Epithelial cell of proximal tubule (primary cell): ENCODE measurements around the gene GSK3B. TPM values are rescaled to one million over a fixed set of nuclear protein-coding genes. Genes with fewer than 3 reads are reported as not detected.

Experiments
- DNase-seq: peaks from one replicate; pipeline ENCODE4 v3.0.0-alpha.2; 2011; ENCODE audit warnings: low read depth
- H3K4me3 ChIP-seq: 2 replicates; pipeline ENCODE4 v1.5.1; 2011; ENCODE audit warnings: low read depth, mild to moderate bottlenecking, low read length
- total RNA-seq: library from RNA; depleted of rRNA; stranded (reverse); fragments of >200 nt; gene quantifications from 2 replicates; pipeline ENCODE4 v1.2.3, GENCODE V29; 2015
- TF ChIP-seq, protein P1 (sequence below): conservative IDR thresholded peaks from 2 replicates; pipeline ENCODE4 v1.5.1; 2012; ENCODE audit warnings: low read depth, mild to moderate bottlenecking, low read length

GSK3B gene
- total RNA-seq, 1 donor from 2014 or later = 31.7 TPM

DNA sequence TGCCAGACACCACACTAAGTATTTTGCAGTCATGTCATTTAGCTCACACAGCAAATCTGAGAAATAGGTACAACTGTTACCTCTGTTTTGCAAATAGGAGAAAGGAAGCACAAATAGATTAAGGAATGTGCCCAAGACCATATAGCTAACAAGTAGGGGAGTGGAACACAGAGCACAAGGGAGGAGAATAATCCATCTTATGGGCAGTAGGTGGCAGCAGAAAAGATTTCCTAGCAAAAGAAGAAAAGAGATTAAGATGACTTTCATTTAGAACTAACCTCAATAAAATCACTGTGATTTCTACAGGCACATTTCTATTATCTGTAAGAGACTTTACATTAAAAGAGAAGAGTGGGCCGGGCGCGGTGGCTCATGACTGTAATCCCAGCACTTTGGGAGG, 263.2 kb downstream of the GSK3B start:
- no peak for DNase-seq
- TF ChIP-seq, protein P1, sequence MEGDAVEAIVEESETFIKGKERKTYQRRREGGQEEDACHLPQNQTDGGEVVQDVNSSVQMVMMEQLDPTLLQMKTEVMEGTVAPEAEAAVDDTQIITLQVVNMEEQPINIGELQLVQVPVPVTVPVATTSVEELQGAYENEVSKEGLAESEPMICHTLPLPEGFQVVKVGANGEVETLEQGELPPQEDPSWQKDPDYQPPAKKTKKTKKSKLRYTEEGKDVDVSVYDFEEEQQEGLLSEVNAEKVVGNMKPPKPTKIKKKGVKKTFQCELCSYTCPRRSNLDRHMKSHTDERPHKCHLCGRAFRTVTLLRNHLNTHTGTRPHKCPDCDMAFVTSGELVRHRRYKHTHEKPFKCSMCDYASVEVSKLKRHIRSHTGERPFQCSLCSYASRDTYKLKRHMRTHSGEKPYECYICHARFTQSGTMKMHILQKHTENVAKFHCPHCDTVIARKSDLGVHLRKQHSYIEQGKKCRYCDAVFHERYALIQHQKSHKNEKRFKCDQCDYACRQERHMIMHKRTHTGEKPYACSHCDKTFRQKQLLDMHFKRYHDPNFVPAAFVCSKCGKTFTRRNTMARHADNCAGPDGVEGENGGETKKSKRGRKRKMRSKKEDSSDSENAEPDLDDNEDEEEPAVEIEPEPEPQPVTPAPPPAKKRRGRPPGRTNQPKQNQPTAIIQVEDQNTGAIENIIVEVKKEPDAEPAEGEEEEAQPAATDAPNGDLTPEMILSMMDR = peak; percentile 35
- H3K4me3 ChIP-seq = no peak overlapping the region

DNA sequence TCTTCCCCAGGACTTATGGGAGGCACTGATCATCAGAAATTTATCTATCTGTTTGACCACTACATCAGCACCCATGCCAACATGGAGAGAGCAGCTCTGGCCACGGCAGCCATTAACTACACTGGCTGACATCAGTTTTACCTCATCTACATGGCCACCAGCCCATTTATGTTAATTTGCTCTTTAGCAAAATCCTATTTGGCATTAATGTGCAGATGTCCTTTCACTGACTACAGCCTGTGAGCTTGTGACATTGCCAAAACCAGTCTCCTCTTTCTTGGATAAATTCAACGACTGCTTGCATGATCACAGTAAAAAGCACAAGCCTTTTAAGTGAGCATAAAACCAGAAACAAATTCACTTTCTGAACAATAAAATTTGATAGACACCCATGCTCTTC, 264.8 kb downstream of the GSK3B start:
- TF ChIP-seq, protein P1 = no peak
- DNase-seq = no peak
- H3K4me3 ChIP-seq = no peak overlapping the region

DNA sequence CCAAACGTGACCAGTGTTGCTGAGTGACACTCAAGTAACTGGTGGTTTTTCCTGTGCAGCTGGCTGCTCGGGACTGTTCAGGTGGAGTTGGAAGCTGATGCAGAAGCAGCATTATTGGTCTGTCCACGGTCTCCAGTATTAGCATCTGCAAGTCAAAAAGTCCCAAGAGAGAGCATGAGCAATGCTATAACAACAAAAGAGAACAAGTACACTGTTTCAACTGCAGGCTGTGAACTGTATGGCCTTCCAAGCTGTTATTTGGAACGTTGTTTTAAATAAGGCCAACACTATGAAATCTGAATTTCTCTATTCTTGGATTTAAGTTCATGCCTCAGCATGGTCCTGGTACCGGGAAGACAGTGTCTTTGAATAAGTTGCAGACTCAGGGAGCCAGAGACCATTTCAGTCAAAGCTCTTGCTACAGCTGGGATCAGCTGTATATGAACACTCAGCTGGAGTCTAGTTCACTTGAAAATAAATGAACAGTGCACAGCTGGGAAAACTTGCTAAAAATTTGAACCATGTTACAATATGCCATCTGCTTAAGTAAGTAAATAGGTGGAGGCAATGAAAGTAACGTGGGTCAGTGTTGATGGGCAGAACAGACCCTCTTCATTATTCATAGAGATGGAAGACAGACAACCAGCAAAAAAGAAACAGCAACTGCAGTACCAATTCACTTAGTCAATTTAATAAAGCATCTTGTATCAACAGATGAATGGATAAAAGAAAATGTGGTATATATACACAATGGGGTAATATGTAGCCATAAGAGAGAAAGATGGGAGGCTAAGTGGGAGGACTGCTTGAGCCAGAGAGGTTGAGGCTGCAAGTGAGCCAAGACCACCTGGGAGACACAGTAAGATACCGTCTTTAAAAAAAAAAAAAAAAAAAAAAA, 267.3 kb downstream of the GSK3B start:
- no peak for DNase-seq
- no peak overlapping the region for H3K4me3 ChIP-seq
- TF ChIP-seq, protein P1 = no peak

GRCh38 chr3:119825820-119826219, 268.4 kb downstream of the GSK3B start:
- no peak overlapping the region for H3K4me3 ChIP-seq
- no peak for DNase-seq
- TF ChIP-seq, protein P1 = no peak

DNA sequence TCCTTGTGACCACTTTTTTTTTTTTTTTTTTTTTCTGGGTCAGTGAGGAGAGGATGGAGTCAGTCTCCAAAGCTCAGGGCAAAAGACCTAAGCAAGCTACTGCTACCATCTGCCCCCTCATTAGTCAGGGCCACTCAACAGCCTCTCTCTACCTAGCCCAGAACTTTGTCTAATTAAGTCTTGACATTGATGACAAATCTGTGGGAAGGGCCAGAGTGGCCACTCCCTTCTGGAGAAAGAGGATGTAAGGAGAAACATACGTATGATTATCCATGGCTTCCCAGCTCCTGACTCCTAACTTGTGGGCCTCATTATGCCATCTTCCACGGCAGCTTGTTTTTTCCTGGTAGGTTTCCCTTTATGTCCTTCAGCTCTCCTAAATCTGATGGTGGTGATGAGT, 274.4 kb downstream of the GSK3B start:
- no peak for DNase-seq
- H3K4me3 ChIP-seq = no peak overlapping the region
- TF ChIP-seq, protein P1 = no peak

DNA sequence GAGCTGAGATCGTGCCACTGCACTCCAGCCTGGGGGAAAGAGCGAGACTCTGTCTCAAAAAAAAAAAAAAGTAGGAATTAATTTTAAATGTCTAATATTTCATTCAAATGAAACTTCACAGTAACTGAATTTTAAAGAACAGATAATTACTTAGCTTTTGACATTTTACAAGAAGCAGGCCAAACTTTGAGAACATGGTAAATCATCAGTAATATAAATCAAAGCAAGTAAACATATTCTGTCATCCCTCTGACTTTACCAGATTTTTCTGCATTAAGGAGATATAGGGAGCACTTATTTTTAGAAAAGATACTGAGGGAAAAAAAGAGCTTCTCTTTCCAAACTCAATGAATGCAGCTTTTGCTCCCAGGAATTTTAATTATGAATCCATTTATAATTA, 275.3 kb downstream of the GSK3B start:
- TF ChIP-seq, protein P1 = no peak
- H3K4me3 ChIP-seq = no peak overlapping the region
- no peak for DNase-seq
